GM20431 (cell line): ENCODE results near the gene LRRC36.
"Not testable (repeated sequence)": the region's sequence is repeated elsewhere in the genome, so short reads cannot be mapped to it uniquely, and the experiment has no call there.

Experiments used
- in situ Hi-C: fragments of 300-500 bp; cut with MseI, MboI; formaldehyde crosslinking; loops from one replicate; pipeline ENCODE4 v1.15.0; 2020; ENCODE audit warnings: low sequenced_read_pairs; ENCODE audit not compliant: unreplicated experiment

Gene LRRC36

DNA sequence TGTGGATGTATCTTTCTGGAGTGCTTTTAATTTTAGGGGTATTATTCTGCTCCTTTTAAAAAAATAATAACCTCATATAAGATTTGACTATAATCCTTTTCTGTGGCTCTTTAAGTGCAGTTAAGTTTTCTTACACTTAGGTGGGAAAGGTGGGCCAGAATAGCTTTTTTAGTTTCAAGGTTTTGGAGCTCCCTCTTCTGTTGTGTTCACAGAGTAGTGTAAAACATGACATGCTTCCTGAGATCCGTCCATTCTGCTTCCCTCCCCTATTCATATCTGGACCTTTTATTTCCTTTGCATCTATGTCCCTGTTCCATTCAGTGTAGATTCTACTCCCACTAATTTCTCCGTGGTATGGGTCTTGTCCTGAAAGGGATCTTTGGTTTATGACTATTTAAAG is 12.8 kb downstream of the LRRC36 start:
- in situ Hi-C loops: no loop called here

DNA sequence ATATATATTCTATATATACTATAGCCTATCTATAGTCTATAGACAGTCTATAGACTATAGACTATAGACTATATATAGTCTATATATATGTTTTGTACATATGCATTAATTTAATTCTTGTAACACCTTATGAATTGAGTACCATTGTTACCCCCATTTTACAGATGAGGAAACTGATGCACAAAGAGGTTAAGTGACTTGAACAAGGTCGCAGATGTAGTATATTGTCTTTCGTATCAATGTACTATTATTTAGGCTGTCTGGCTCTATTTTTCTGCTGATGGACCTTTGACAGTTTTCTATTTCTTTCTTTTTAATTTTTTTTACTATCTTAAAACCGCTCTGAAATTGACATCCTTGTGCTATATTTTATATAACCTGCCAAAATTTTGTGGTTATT is 14.6 kb downstream of the LRRC36 start:
- in situ Hi-C loops: no loop called here

DNA sequence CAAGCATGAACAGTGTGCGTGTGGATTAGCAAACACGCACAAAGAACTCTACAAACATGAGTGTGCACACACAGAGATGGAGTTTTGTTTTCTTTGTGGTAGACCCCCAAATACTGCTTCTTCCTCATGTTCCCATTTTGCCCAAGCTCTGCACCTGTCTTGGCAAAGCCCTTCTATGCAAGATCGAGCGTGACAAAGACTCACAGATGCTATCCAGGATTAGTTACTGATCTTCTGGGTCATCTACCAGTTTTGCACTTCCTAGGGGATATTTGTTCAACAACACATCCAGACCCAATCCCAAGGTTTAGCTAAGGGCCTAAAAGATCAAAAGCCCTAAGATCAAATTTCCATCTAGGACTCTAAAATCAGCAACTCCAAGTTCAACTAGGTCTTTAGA is 16.0 kb downstream of the LRRC36 start:
- in situ Hi-C loops: no loop called here

DNA sequence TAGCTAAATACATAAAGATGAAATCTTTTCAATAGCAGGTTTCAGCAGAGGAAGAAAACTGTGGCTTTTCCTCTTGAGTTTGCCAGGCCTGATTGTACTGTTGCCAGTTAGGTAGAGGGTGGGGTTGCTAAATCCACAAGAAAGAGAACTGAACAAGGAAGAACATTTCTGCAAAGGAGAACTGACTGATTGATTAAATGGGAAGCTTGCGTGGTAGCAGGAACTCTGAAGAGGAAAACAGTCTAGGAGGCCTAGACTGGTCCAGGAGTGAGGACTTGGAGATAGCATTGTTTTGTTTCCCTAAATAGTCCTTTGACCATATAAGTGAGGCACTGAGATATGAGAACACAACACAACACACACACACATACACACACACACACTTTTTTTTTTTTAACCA is 18.8 kb downstream of the LRRC36 start:
- in situ Hi-C loops: no loop called here

DNA sequence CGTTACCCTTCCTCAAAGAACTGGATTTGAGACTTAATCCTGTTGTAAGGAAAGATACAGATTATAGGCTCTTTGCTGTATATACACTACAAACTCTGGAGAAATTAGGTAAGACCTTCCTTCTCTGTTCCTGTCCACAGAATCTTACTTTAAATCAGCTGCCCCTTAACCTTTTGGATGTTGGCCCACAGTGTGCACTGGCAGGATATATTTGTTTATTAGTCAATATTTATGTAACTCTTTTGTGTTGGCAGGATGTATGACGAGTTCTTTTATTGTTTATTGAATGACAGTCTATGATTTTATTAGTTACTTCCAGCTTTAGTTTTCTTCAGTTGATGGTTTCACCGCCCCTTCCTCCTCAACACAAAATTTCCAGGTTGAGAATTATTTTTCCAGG is 19.7 kb downstream of the LRRC36 start:
- in situ Hi-C loops: no loop called here

DNA sequence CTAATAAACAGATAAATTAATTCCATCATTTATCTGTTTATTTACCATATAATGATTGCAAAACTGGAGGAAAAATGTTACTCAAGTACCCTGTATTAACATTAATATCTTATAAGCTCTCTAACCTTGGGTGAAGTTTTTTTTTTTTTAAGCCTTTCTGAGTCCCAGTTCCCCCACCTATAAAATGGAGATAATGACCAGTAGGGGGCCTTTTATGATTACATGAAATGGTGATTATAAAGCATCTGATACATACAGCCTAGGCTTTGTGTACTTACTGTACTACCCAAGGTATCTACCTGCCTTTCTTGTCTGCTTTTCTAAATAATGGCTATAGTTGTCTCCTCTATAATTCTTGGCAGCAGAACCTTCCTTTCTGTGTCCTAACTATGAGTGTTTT is 22.6 kb downstream of the LRRC36 start:
- in situ Hi-C loops: no loop called here

DNA sequence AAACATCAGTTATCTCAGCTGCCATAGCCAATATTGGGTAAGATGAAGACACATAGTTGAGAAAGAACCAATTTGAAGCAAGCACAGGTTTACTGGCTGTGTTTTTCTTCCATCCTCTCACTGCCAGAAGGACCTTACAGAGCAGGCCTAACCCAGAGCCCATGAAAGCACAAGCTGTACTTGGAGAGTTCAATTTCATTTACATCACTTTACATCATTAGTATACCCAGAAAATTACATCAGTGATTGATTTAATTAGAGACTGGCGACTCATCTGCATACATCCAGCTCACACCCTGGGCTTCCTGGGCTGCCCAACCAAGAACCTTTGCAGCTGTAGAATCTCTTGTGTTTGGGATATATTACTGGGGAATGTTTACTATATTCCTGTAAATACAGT is 23.7 kb downstream of the LRRC36 start:
- in situ Hi-C loops: no loop called here

DNA sequence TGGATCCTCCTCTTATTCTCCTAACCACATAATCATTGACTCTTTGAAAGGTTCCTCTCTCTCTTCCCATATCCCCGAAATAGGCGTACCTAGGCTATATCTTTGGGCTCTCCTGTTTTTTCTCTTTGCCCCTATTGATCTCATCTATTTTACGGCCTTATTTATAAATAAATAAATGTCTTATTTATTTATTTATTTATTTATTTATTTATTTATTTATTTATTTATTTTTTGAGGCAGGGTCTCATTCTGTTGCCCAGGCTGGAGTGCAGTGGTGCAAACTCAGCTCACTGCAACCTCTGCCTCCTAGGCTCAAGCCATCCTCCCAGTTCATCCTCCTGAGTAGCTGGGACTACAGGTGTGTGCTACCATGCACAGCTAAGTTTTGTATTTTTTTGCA is 25.8 kb downstream of the LRRC36 start:
- in situ Hi-C loops: not testable (repeated sequence)

DNA sequence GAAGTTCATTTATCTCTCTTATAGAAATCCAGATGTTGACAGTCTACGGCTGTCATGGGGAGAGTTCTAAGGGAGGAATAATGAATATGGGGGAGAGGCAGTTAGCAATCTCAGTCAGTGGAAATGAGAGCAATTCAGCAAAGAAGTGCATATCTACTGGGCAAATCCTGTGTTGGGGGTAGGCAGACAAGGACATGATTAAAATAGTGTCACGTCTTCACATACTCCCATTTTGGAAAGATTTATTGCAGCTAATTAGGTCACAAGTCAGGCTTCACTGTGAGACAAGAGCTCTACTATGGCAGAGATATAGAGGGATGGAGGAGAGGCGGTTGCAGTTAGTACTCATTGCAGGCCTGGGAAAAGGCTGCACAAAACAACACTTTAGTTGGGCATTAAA is 29.8 kb downstream of the LRRC36 start:
- in situ Hi-C loops: no loop called here

DNA sequence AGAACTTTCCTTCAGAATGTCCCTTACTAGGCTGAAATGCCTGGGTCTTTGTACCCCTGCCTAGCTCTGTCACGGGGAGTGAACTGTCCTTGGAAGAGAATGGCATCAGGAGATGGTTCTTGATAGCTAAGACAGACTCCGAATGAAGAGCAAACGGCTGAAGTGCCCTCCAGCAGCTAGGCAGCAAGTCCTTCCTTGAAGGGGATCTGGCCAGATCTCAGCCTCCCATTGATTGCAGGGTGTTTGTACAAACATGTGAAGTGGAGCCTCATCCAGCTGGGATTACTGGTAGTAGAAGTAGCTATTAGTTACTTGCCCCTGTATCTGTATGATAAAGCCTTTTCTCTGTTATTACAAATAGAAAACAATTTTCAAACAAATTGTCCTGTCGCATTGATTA is 30.9 kb downstream of the LRRC36 start:
- in situ Hi-C loops: no loop called here

DNA sequence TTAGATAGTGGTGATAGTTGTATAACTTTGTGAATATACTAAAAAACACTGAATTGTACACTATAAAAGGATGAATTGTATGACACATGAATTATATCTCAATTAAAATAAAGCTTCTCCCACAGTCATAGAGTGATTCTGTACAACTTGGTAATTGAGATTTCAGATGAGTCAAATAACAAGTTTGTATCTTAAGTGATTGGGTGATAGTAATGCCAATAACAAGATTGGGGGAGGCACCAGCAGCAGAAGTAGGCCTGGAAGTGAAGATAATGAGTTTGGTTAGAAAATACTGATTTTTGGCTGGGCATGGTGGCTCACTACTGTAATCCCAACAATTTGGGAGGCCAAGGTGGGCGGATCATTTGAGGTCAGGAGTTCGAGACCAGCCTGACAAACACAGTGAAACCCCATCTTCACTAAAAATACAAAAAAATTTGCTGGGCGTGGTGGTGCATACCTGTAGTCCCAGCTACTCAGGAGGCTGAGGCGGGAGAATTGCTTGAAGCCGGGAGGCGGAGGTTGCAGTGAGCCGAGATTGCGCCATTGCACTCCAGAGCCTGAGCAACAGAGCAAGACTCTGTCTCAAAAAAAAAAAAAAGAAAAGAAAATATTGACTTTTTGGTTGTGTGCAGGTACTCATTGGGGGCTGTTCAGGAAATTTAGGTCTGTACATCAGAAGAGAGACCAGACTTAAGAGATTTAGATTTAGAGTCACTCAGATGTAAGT is 33.1 kb downstream of the LRRC36 start:
- in situ Hi-C loops: not testable (repeated sequence)

DNA sequence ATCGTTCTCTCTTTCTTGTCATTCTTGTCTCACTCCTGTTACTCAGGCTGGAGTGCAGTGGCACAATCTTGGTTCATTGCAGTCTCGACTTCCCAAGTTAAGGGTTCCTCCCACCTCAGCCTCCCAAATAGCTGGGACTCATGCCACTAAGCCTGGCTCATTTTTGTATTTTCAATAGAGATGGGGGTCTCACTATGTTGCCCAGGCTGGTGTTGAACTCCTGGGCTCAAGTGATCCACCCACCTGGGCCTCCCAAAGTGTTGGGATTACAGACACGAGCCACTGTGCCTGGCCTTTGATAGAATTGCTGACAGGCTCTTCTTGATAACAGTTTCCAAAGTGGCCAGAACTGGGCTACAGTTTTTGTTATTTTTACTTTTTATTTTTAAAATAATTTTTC is 34.4 kb downstream of the LRRC36 start:
- in situ Hi-C loops: no loop called here

DNA sequence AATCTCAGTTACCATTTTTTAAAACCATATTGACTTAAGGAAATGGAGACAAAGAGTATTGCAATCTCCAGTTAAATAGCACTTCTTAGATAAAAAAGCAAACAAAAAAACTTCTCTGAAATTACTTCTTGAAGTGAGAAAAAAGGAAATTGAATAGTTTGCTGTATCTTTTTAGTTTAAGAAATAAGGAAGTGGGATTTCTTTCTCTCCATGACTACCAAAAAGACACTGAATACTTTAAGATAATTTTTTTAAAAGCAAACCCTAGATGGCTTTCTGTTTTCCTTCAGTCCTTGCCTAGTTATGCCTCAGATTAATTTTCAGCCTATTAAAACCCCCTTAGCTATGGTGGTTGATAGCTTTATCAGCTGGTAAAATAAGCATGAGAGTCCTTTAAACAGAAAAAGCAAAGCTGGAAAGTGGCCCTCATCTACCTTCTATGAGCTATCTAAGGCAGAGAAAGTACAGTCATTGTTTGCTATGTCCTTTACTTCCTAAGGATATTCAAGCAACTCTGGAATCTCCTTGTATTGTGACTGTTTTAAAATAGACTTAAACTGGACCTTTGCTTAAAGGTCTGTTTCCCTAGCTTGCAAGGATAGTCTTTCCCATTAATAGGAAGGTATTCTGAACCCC is 38.1 kb downstream of the LRRC36 start:
- in situ Hi-C loops: no loop called here

DNA sequence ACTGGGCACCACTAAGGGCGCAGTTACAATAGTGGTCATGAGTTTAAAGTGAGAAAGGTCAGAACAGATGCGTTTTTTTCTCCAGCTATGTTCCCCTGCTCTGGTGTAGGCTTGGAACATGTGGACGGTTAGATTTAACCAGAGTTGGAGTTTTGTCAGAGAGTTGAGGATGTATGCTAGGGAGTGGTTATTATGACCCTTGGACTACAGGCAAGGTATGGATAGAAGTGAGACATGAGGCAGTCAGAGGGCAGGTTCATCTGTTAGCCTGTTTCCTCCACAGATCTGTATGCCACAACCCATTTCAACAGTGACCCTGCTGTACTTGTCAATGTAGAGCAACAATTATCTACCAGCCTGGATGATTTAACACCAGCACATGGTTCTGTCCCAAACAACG is 44.0 kb downstream of the LRRC36 start:
- in situ Hi-C loops: no loop called here

DNA sequence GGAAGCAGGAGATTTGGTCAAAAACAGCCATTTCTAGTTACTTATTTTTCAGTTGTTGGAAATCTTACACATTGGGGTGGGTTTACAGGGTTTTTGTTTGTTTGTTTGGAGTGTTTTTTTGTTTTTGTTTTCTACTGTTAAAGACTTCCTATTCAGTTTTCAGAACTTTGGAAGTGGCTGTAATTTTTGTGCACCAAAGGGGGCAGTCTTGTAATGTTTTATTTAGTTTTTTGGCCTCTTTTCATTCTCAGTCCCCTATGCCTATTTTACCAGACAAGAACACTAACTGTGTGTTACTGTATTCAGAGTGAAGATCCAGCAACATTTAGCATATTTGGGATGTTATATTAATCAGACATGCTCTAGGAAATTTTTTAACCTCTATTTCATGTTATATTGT is 46.0 kb downstream of the LRRC36 start:
- in situ Hi-C loops: no loop called here

DNA sequence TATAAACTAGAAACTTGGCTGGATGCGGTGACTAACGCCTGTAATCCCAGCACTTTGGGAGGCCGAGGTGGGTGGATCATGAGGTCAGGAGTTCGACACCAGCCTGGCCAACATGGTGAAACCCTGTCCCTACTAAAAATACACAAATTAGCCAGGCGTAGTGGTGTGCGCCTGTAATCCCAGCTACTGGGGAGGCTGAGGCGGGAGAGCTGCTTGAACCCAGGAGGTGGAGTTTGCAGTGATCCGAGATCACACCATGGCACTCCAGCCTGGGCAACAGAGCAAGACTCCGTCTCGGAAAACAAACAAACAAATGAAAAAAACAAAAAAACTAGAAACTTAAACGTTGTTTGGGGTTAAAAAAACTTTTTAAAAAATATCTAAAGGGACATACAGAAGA is 49.4 kb downstream of the LRRC36 start:
- in situ Hi-C loops: not testable (repeated sequence)

DNA sequence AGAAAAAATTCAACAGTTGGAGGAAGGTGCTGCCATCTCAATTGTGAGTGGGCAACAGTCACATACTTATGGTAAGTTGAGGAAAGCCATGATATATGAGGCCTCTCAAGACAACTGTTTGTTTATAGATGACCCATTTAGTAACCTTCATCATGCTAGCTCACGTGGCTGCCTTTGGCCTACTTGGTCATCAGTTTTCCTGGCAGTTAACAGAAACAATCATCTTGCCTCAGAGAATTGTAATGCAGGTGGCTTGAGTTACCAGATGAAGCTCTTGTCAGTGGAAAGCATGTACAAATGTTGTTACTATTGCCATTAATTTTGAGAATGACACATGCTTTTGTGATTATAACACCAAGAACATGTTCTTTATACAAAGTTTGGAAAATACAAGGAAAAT is 52.0 kb downstream of the LRRC36 start:
- in situ Hi-C loops: no loop called here

DNA sequence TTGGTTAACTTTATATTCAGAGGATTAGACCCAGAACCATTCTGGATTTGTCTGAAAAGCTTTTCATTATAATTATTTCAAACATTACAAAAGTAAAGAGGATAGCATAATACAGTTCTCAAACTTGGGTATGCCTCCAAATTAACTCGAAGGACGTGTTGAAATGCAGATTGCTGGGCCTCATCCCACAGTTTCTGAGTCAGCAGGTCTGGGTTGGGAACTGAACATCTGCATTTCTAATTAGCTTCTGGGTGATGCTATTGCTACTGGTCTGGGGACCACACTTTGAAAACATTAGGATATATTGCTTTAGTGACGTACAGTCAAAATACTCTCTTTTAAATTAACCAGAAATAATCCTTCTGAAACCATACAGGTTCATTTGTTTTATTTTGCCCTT is 56.7 kb downstream of the LRRC36 start:
- in situ Hi-C loops: no loop called here

DNA sequence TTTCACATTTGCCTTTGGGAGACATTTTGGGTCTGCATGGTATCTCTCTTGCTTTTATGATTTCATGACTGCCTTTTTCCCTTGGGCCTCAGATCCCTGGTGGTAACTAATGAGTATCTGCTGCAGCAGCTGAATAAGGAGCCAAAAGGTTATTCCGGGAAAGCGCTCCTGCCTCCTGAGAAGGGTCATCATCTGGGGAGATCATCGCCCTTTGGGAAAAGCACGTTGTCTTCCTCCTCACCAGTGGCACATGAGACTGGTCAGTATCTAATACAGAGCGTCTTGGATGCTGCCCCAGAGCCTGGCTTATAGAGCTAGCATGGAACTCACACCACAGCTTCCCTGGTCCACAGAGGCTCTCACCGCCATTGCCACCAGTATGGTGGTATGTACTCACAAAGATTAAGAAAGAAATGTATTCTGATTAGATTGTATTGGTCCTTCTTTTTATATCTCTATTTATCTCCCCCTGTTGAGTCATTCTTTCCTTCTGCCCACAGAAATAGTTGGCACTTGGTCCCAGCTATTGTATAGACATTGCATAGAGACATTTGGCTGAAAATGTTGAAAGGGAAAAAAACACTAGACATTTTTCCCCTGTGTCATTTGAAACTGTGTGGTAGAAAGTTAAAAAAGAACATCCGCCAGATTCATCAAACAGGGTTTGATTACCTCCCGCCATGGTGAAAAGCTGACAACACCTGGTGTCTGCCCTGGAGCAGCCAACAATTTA is 58.3 kb downstream of the LRRC36 start:
- in situ Hi-C loops: no loop called here

DNA sequence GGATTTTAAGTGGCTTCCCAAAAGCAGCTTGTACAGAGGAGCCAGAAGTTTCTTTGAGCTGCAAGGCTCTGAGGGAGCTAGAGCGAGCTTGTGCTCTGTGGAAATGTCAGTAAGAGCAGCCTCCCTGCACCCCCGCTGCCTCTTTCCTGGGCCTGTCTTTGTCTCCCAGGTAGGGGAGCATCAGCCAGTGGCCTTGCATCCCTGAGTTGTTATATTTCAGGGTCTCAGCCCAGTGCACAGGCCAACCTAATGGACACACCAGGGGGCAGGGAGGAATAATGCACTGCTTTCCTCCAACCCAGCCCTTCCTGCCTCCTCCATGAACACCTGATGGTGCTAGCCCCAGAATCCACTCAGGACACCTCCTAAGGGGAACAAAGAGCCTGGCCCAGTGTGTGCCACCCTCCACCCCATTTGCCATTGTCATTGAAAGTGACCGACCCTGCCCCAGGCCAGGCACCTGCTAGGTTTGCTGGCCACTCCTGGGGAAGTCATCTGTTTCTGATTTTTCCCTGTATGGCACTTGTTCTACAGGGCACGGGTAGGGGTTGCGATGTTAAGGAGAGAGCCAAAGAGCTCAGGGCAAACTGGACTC is 60.3 kb downstream of the LRRC36 start:
- in situ Hi-C loops: no loop called here

DNA sequence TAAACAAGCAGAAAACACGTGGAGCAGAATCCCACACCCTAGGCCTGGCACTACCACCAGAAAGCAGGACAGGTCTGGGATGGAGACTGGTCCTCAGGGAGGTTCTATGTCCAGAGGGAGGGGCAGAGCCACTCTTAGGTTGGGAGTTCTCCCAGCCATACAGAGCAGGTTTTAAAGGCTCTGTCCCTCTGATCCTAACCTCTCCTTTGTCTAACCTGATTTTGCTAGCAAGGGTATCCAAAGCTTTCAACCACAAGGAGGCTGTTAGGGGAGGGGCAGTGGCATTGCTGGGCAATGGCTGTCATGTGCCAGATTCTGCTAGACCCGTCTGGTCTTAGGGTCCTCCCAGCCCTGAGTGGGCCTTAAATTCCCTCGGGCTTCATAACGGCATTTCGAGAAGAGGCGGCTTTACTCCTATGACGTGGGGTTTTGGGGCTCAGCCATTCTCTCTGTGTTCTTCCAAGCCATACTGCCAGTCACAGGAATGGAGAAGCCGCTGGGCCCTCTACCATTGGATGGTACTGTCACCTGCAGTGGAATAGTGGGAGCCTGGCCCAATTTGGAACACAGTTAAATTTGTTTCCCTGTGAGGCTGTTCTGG is 61.0 kb downstream of the LRRC36 start:
- in situ Hi-C loops: no loop called here
